HG03565 (cell line): ENCODE measurements around the gene DAGLA.

ENCODE experiments used
- ATAC-seq: cut with Tn5 transposase; IDR thresholded peaks from one replicate; pipeline ENCODE4 v1.9.1; 2021; ENCODE audit warnings: mild to moderate bottlenecking, moderate library complexity; ENCODE audit not compliant: unreplicated experiment

DAGLA gene

GRCh38 chr11:61706452-61707400 lies 26.5 kb downstream of the DAGLA start:
- ATAC-seq: no peak

DNA sequence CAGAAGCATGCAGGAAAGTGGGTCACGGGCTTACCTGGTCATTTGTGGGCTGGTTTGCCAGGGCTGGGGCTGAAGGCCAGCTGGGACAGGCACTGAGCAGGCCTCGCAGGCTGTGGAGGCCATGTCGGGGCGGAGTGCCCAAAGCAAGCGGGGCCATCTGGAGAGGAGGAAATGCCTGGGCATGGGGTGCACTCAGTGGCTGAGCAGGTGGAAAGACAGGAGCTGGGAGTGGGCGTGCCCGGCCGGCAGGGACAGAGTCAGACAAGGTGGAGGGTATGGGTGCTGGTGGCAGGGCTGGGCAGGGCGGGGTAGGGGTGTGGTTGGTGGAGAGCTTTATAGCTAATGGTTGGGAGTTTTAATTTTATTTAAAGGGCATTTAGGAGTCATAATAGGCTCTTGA lies 27.4 kb downstream of the DAGLA start:
- no peak for ATAC-seq

GRCh38 chr11:61709110-61709509 lies 28.9 kb downstream of the DAGLA start:
- ATAC-seq: no peak

DNA sequence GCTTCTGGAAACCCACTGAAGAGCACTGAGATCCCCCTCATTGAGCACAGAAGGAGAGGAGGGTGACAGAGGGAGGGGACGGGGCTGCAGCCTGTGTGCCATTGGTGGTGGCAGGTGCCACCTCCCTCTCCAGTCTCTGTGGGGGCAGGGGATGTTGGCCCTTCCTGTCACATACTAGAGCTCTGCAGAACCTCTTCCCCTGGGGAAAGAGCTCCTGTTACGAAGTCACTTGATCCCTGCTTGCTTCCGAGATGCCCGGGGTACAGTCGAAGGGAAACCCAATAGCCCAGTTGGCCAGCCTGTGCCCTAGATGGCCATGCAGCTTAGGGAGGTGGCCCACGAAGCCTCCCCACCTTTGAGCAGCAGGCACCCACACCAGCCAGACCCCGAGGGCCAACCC lies 29.4 kb downstream of the DAGLA start:
- no peak for ATAC-seq

GRCh38 chr11:61710019-61710418 lies 29.8 kb downstream of the DAGLA start:
- no peak for ATAC-seq

- no peak for ATAC-seq
Observed at GRCh38 chr11:61711037-61711436, 30.8 kb downstream of the DAGLA start.

DNA sequence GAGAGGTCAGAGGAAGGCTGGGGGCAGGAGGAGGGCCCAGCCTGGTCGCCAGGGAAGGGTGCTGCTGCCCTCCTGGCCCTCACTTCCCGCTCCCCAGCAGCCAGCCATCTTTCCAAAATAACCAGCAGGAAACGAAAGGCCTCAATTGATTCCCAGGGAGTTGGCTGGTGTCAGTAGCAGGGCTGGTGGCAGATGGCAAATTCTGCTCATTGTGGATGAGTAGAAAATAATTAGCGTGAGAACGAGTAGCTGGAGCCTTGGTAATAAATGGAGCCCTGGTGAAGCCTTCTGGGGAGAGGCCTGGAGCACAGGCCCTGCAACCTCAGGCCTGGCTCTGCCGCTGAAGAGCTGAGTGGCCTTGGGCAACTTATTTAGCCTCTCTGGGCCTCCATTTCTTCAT lies 31.3 kb downstream of the DAGLA start:
- no peak for ATAC-seq

DNA sequence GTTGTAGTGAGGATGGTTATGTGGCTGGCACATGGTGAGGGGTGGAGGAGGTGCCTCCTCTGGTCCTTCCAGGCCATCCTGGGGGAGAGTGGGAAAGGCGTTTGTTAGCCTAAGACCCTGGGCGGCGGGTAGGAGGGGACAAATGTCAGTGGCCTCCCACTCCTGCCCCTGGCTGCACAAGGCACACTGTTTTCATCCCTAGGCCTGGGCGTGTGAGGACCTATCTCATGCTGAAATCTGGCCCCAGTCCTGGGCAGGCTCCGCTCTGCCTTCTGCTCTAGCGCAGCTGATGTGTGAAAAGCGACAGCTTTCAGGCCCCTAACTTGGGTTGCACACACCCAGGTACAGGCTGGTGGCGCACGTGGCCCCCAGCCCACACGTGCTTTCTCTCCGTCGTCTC lies 32.1 kb downstream of the DAGLA start:
- no peak for ATAC-seq

DNA sequence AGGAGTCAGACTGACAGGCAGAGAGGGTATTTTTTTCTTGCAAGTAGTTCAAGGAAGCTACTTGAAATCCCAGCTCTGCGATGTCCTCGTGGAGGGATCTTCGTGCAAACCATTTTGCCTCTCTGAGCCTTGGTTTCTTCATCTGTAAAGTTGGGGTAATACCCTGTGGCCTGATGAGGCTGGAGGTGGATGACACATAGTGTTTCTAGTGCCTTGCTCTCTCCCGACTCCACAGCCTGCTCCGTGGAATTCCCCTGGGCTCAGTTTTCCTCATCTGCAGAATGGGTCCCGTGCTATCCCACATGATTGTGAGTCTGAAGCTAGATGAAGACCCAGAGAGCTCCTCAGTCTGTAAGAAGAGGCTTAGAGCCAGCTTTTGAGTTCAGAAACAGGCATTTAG lies 32.7 kb downstream of the DAGLA start:
- no peak for ATAC-seq

GRCh38 chr11:61713464-61713863 lies 33.3 kb downstream of the DAGLA start:
- ATAC-seq: no peak

GRCh38 chr11:61713906-61714305 lies 33.7 kb downstream of the DAGLA start:
- no peak for ATAC-seq

GRCh38 chr11:61714316-61714715 lies 34.1 kb downstream of the DAGLA start:
- no peak for ATAC-seq

DNA sequence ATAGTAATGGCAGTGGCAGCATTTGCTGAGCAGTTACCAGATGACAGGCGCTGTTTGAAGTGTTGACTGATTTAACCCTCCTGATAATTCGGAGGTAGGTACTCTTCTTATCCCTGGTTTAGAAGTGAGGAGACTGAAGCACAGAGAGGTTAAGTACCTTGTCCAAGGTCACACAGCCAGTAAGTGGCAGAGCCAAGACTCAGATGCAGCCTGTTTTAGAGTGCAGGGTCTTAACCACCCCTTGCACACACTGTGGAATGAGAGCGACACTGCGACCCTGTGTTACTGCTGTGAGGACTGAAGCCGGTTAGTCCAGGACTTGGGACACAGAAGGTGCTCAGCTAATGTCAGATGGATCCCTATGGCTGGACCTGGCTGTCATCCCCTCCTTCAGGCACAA lies 34.7 kb downstream of the DAGLA start:
- no peak for ATAC-seq

GRCh38 chr11:61715867-61716266 lies 35.7 kb downstream of the DAGLA start:
- ATAC-seq: no peak

DNA sequence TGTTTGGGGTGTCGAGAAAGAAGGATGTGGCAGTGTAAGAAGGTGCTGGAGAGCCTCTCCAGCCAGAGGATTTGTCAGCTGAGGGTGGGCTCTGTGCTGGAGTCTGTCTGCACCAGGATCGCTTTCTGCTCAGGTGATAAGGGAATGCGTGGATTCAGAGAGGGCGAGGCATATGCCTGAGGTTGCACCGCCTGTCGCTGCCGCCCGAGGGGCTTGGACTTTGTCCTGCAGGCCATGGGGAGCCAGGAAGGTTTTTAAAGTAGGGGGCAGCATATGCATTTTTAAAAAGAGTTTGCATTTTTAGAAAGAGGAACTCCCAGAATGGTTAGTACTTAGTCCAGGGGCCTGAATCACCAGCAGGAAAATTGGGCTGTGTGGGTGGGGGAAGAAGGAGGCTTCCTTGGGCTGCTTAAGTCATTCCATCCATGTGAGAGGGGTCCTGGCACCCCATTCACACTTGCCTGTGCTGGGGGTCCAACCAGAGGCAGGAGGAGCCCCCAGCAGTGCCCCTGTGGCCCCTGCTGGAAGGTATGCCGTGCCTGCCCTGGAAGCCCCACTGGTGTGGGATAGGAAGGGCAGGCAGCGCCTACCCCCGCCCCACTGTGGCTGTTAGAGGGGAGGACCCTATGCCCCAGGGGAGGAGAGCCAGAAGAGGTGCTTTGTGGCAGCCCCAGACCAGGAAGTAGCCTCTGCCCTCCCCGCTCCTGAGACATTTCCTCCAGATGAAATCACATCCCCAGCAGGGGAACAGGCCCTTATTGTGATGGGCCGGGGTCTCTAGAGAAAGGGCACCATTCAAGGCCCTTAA lies 36.5 kb downstream of the DAGLA start:
- ATAC-seq: no peak

DNA sequence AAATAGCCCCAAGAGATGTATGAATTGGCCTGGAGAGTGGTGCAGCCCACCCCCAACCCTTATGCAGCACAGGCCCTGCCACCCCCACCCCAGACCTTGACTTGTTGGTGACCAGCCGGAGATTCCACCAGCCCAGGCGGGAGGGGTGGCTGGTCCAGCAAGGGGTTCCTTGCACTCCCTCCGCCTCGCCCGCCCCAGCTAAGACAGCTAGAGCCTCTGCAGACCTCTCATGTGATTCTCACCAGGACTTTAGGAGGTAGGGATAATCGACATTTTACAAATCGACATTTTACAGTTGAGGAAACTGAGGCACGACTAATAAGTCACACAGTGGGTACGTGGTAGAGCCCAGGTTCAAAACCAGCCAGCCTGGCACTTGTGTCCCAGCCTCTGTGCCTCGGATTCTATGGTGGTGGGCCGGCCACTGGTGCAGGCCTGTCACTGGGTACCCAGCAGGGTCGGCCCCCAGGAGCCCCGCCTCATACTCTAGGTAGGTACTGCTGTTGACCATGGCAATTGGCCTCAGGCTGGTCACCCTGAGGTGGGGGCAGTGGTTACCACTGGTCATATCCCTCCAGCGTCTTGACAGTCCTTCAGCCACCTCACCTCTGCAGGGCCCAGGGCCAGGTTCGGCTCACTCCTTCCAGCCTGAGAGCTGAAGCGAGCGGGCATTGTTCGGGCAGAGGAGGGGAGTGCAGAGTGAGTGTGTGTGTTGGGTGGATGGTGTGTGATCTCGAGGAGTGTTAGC lies 37.3 kb downstream of the DAGLA start:
- no peak for ATAC-seq

DNA sequence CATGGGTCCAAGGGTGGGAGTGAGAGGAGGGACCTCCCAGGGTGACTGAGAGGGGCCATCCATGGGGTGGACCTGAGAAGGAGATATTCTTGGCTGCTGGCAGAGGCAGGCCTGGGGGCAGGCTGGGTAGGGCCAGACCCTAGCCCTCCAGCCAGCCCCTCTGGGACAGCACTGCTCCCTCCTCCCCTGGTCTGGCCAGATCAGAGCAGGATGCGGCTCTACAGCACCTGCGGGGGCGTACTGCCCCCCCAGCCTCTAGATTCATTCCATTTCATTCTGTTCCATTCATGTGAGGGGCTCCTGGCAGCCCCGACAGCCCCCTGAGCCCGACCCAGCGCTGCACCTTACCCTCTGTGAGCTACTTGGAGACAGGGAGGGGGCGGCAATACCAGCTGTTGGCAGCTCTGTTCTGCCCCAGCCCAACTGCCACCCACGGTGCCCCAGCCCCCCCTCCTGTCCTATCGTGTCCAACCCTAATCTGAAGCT lies 37.9 kb downstream of the DAGLA start:
- ATAC-seq: no peak

DNA sequence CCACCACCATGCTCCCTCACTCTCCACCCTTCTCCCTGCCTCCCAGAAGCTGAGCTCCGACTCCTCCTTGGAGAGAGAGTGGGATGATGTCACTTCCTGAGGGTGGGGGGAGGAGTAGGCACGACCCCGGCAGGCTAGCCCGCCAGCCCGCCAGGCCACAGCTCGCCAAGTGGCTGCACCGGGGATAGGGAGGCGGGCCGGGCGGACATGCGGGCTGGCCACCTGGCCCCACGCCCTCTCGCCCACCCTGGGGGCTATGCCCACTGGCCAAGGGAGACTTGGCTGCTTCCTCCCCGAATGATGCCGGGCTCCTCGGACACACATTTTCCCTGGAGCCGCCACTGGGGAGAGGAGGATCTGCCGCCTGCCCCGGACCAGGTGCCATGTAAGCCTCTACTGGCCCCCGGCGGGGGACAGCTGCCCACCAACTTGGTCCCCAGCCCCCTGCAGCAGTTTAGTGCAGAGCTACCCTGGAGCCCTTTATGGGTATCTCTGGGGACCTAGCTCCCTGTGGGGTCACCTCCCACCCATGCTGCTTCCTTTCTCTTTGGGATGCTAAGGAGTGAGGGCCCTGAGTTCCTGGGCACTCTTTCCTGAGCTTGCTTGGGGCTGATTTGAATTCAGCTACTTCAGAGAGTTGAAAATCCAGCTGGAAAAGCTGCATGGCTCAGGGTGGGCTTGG lies 38.6 kb downstream of the DAGLA start:
- no peak for ATAC-seq

GRCh38 chr11:61719978-61720377 lies 39.8 kb downstream of the DAGLA start:
- no peak for ATAC-seq

DNA sequence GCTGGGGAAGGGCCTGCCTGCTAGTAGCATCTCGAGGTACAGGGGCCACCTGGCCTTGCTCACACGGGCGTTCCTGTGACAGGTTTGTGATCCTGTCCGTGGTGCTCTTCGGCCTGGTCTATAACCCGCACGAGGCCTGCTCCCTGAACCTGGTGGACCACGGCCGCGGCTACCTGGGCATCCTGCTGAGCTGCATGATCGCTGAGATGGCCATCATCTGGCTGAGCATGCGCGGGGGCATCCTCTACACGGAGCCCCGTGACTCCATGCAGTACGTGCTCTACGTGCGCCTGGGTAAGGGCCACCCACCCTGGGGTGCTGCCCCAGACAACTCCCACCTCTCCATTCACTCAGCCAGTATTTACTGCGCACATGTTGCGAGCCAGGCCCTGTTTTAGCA lies 40.4 kb downstream of the DAGLA start:
- no peak for ATAC-seq

DNA sequence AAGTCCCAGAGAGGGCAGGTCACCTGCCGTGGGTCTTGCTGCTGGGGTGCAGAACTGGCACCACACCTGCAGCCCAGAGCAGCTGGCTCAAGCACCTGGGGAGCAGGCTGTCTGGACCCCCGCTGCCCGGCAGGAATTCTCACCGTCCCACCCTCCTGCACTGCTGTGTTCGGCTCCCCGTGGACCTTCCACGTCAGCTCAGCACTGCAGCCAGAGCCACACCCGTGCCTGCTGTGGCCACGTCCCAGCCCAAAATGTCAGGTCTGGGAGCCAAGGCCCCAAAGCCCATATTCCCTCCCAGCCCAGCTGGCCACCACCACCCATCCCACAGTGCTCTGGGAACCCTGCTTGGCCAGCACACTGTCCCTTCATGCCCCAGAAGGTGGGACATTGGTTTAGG lies 44.2 kb downstream of the DAGLA start:
- ATAC-seq: no peak
